Measurements from ENCODE around the gene TFEB.

Gene TFEB

GRCh38 chr6:41721414-41721813, 14.0 kb downstream of the TFEB start:
- no peak for DNase-seq

DNA sequence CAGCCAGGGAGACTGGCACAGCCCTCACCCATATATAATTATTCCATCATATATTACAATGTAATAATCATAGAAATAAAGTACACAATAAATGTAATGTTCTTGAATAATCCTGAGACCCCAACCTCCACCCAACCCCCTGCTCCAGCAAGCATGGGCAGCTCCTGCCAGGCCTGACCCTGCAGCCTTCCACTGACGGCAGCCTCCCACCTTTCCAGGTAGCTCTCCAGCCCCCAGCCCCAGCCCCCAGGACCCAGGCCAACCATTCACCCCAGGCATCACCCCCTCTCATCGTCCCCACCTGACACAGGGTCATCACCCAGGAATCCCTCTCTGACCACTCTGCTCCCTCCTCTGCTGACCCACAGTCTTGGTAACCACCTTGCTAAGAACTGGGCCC, 14.6 kb downstream of the TFEB start:
- no peak for DNase-seq

DNA sequence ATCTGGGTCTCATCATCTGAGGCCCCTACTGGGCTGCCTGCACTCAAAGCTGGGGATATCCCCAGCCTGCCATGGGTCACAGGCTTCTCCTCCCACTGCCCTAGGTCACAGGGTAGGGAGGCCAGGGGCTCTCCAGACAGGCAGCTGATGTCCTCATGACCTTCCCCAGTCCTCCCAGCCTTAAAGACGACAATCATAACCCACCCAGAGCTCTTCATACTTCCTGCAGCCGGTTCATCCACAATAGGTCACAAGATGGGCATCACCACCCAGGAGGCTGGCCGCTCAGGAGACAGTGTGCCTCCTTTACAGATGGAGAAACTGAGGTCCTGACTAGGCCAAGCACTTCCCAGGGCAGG, 15.2 kb downstream of the TFEB start:
- DNase-seq, result no peak

DNA sequence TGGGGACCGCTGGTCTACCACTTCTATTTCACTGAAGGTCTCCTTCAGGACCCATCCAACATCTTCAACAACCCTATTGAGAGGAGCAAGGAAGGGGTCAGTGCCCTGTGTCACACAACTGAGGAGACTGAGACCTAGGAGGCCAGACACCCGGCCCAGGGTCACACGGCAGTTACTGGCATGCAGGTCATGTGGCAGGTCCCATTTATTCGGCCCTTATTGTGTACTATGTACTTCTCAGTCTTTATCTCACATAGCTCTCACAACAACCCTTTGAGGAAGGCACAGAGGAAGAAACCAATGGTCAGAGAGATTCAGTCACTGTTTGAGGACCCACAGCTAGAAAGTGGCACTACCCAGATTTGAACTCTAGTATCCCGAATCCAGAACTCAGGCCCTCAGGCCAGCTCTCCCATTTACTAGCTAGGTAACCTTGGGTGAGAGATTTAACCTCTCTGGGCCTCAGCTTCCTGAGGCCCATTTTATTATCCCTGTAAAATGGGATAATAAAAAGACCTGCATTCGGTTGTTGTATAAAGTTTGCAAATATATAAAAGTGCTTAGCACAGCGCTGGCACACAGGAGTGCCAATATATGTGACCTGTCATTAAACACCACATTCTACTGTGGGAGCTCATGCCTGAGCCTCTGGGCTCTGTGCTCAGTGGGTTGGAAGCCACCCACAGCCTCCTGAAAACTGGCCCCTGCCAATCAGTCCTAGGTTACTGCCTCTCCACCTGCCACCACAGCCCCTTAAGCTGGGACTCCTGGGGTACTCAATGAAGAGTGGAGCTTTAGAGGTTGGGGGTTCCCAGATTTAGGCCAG, 15.8 kb downstream of the TFEB start:
- no peak for DNase-seq

GRCh38 chr6:41718828-41719227, 16.6 kb downstream of the TFEB start:
- no peak for DNase-seq

GRCh38 chr6:41717392-41717736, 18.0 kb downstream of the TFEB start:
- DNase-seq, result no peak

- no peak for DNase-seq
Measured at GRCh38 chr6:41716516-41717391, 18.7 kb downstream of the TFEB start.

- DNase-seq, result no peak
Measured at GRCh38 chr6:41715795-41716515, 19.5 kb downstream of the TFEB start.

DNA sequence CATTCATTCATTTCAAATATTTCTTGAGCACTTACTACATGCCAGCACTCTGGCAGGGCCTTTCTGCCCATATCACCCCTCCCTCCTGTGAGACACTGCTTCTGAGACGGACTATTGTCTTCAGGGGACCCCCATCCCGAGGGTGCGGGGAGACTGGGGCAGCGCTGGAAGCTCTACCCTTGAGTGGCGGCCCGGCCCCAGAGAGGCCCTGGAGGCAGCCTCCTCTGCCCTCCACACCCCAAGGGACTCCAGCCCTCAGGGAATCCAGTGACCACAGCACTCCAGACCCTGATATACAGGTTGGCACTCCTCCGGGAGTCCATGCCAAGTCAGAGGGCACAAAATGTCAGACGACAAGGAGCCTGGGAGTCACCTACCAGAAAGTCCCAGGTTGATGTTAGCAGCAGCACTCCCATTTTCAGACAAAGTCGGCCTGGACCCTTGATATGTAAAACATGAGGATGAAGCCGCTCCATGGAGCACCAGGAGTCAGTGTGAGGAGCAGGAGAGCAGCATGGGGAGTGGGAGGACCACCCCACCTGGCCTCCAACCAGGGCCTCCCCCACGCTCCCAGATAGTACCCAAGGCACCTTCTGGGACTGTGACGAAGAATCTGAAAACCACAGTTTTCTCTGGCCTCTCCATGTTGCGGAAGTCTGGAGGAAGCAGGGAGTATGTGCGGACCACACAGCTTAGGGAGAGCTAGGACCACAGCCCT, 20.7 kb downstream of the TFEB start:
- DNase-seq, result no peak

- peak; percentile 14 for DNase-seq
Measured at GRCh38 chr6:41713650-41714291, 21.6 kb downstream of the TFEB start.

GRCh38 chr6:41713159-41713649, 22.2 kb downstream of the TFEB start:
- DNase-seq, result no peak

GRCh38 chr6:41712651-41713103, 22.7 kb downstream of the TFEB start:
- DNase-seq, result no peak

DNA sequence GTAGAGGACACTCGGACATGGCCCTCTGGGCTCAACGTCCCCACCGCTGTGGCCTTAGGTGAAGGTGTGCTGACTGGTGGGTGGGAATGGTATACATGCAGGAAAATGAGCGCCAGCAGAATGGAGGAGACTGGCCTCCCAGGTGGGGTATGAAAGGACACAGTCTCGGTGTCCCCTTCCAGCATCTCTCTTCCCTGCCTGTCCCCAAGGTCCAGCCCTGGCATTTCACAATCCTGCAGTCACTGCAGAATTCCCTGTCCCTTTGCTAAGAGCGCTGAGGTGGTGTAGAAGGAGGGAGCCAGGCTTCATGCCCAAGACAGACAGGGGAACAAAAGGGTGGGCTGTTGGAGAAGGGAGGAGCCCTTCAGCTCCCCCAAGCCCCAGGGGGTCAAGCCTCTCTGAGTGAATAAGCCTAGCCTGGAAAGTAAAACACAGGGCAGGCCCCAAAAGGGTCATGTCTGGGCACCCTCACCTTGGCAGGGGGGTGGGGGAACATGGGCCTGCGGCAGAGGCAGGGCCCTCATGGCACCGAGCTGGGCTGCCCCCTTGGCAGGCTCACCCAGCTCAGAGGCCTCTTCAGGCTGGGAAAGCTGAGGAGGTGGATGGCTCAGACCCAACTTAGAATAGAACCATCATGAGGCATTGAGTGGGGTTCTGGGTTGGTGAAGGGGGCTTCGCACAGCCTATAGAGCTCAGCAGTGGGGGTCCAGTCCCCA, 23.9 kb downstream of the TFEB start:
- no peak for DNase-seq

- DNase-seq, result no peak
Measured at GRCh38 chr6:41709375-41709774, 26.0 kb downstream of the TFEB start.

GRCh38 chr6:41708856-41709255, 26.6 kb downstream of the TFEB start:
- no peak for DNase-seq

GRCh38 chr6:41707565-41708200, 27.7 kb downstream of the TFEB start:
- peak; percentile 43 for DNase-seq

GRCh38 chr6:41706876-41707564, 28.4 kb downstream of the TFEB start:
- peak; percentile 46 for DNase-seq

- peak; percentile 84 for DNase-seq
Measured at GRCh38 chr6:41705996-41706835, 29.2 kb downstream of the TFEB start.

- DNase-seq, result no peak
Measured at GRCh38 chr6:41705311-41705995, 30.0 kb downstream of the TFEB start.

All from stimulated activated CD4-positive, alpha-beta T cell treated with anti-CD3 and anti-CD28 coated beads, Interleukin-15, amount 100 ng/mL, for 24 hours (primary cell).